B cell (primary cell): ENCODE results near the gene DLGAP5.

Experiments used
- EZH2 ChIP-seq: IDR thresholded peaks from 2 replicates; pipeline ENCODE4 v1.6.1; 2012; ENCODE audit warnings: borderline replicate concordance, low read depth, mild to moderate bottlenecking, moderate library complexity, low read length; ENCODE audit not compliant: insufficient read depth, poor library complexity, severe bottlenecking
- TF ChIP-seq, protein P1 (sequence below): fragments of 200-600 bp; IDR thresholded peaks from one replicate; pipeline ENCODE4 v1.8.0; 2022; ENCODE audit warnings: antibody characterized with exemption, mild to moderate bottlenecking

DNA sequence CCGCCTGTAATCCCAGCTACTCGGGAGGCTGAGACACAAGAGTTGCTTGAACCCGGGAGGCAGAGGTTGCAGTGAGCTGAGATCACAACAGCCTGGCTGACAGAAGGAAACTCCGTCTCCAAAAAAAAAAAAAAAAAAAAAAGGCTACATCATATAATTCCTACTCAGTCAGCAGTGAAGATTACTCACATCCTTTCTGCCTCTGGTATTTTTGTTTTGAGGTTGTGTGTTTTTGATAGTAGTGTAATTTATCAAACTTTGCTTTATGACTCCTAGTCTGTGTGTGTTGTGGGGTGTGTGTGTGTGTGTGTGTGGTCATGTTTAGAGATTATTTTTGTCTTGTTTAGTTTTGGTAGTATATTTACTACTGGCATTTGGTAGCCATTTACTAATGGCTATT lies 29.8 kb upstream of the DLGAP5 start:
- TF ChIP-seq, protein P1, sequence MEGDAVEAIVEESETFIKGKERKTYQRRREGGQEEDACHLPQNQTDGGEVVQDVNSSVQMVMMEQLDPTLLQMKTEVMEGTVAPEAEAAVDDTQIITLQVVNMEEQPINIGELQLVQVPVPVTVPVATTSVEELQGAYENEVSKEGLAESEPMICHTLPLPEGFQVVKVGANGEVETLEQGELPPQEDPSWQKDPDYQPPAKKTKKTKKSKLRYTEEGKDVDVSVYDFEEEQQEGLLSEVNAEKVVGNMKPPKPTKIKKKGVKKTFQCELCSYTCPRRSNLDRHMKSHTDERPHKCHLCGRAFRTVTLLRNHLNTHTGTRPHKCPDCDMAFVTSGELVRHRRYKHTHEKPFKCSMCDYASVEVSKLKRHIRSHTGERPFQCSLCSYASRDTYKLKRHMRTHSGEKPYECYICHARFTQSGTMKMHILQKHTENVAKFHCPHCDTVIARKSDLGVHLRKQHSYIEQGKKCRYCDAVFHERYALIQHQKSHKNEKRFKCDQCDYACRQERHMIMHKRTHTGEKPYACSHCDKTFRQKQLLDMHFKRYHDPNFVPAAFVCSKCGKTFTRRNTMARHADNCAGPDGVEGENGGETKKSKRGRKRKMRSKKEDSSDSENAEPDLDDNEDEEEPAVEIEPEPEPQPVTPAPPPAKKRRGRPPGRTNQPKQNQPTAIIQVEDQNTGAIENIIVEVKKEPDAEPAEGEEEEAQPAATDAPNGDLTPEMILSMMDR: no peak
- TF ChIP-seq EZH2: no peak
